H7 (cell line): ENCODE measurements around the gene RGPD8. TPM values are rescaled to one million over a fixed set of nuclear protein-coding genes. Genes with fewer than 3 reads are reported as not detected.
A peak's percentile ranks its signal among the peaks of the same experiment; 100 is the strongest.
"Not testable (repeated sequence)": the region's sequence is repeated elsewhere in the genome, so short reads cannot be mapped to it uniquely, and the experiment has no call there.

Source experiments
- DNase-seq: peaks from one replicate; pipeline ENCODE4 v3.0.0; 2012
- H3K27me3 ChIP-seq: 2 replicates; pipeline ENCODE4 v1.6.0; 2011; ENCODE audit warnings: mild to moderate bottlenecking, low read length; ENCODE audit not compliant: control insufficient read depth, insufficient read depth
- H3K36me3 ChIP-seq: replicated peaks from 2 replicates; pipeline ENCODE4 v1.5.1; 2011; ENCODE audit warnings: low read length; ENCODE audit not compliant: control insufficient read depth, insufficient read depth
- H3K4me3 ChIP-seq: 2 replicates; pipeline ENCODE4 v1.5.1; 2011; ENCODE audit warnings: low read depth, mild to moderate bottlenecking, control low read depth, low read length, moderate library complexity; ENCODE audit not compliant: insufficient read depth
- total RNA-seq: library from RNA; depleted of rRNA; stranded (reverse); fragments of >200 nt; shearing (Covaris generic); gene quantifications from 2 replicates; pipeline ENCODE4 v1.2.3, GENCODE V29; 2014; rRNA removed

The RGPD8 gene
- total RNA-seq = 4.6 and 11.8 TPM in 2 replicates

- not testable (repeated sequence) for H3K36me3 ChIP-seq, H3K27me3 ChIP-seq
- peak; percentile 61 for DNase-seq
- H3K4me3 ChIP-seq = peak within 1 kb of the TSS; percentile 42
Observed at GRCh38 chr2:112433480-112433879, at the start of gene RGPD8. Gene RGPD8 (minus strand): TSS chr2:112433645. CDS start chr2:112433453, 192 bp downstream.

- Histone ChIP-seq H3K4me3 (peak overlapping the region; percentile 91), H3K27me3 (peaks cover 8% of the 10 kb centered on the region), H3K36me3 (no peaks in the 10 kb centered on the region; the same call in 1 of the 2 replicates)
- DNase-seq = peak; percentile 60
Observed at GRCh38 chr2:112483042-112483473, 49.6 kb upstream of the RGPD8 start.

GRCh38 chr2:112482309-112483041, 49.0 kb upstream of the RGPD8 start:
- peak; percentile 82 for DNase-seq
- Histone ChIP-seq H3K36me3 (no peaks in the 10 kb centered on the region; the same call in 1 of the 2 replicates), H3K4me3 (peak overlapping the region; percentile 91), H3K27me3 (peaks cover 8% of the 10 kb centered on the region)

GRCh38 chr2:112481528-112482233, 48.2 kb upstream of the RGPD8 start, which contains the start of gene TTL:
Gene TTL (plus strand): TSS chr2:112482156. CDS start chr2:112482345, 189 bp downstream.
- DNase-seq = peak; percentile 91
- Histone ChIP-seq H3K27me3 (peaks cover 8% of the 10 kb centered on the region), H3K4me3 (peak within 1 kb of the TSS; percentile 91), H3K36me3 (no peaks in the 10 kb centered on the region; the same call in 1 of the 2 replicates)

DNA sequence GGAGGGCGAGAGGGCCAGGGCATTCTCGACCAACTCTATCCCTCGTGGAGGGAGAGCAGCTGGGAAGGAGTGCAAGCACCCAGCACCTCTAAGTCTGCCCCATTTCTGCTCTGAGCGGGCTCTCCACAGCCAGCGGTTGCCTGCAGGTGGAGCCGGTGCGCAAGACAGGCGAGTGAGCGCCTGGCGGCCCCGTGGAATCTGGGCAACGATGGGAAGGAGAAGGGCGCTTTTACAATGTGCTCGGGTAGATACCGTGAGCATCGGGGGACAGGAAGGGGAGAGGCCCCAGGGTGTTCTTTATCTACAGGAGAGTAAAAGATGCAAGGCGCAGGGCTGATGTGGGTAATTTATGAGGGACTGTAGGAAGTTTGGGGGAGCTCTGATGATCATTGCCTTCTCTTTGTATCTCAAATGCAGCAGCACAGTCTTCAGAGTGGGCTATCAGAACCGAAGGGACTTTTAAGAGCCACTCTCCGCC, 47.6 kb upstream of the RGPD8 start:
- Histone ChIP-seq H3K4me3 (peak overlapping the region; percentile 78), H3K36me3 (no peaks in the 10 kb centered on the region; the same call in 1 of the 2 replicates), H3K27me3 (peaks cover 8% of the 10 kb centered on the region)
- peak; percentile 91 for DNase-seq

GRCh38 chr2:112480530-112481049, 47.1 kb upstream of the RGPD8 start:
- peak; percentile 61 for DNase-seq
- Histone ChIP-seq H3K27me3 (peaks cover 8% of the 10 kb centered on the region), H3K4me3 (peak overlapping the region; percentile 78), H3K36me3 (no peaks in the 10 kb centered on the region; the same call in 1 of the 2 replicates)

GRCh38 chr2:112476434-112476833, 43.0 kb upstream of the RGPD8 start:
- peaks cover 3% of the 10 kb centered on the region; the same call in 1 of the 2 replicates for H3K27me3 ChIP-seq
- H3K4me3 ChIP-seq = no peak overlapping the region
- DNase-seq = no peak
- H3K36me3 ChIP-seq = no peaks in the 10 kb centered on the region

DNA sequence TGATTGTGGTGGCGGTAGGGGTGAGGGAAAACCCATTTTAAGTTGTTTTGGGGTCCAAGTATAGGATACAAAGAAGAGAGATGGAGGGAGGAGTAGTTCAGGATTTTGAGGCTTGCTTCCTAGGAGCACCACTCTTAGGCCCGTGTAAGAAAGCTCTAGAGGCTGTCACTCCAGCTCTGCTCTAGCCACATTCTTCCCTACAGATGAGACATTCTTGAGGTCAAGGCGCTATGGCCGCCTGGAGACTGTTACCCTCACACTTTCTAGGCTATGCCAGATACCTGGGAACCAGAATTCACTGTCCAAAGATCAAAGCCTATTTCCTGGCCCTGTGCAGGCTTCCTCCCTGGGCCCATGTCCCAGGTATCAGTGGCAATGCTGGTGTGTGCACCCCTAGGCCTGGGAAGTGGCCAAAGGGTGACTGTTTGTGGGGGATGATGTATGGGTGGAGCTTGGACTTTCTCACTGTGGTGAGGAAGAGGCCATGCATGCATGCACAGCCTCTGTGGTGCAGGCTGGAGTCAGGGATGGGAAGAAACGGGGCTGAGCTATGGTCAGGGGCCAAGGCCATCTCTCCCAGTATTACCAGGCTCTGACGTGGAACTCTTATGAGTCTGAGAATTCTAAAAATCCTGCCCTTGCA, 41.5 kb upstream of the RGPD8 start:
- no peak for DNase-seq
- Histone ChIP-seq H3K27me3 (0 out of 2 replicates have a peak, but pooled peaks cover 1% of the 10 kb centered on the region), H3K36me3 (no peaks in the 10 kb centered on the region), H3K4me3 (no peak overlapping the region)

- no peaks in the 10 kb centered on the region for H3K36me3 ChIP-seq
- DNase-seq = no peak
- H3K27me3 ChIP-seq = no peaks in the 10 kb centered on the region
- no peak overlapping the region for H3K4me3 ChIP-seq
Observed at GRCh38 chr2:112472547-112473263, 39.3 kb upstream of the RGPD8 start.

DNA sequence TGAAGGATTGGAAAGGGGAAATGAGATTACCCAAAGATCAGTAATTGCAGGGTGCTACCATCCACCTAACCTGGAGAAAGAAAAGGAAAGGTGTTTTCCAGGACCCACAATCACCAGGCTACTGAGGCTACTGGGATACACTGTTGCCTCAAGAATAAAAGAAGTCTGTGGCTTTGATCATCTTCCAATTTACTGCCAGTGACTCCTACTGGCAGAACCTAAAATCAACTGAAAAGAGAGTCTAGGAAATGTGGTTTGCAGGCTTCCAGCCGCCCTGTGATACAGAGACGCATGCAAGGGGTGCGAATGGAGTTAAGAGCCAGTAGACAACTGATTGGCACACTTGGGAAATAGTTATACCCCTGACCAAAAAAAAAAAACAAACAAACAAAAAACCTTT, 31.9 kb upstream of the RGPD8 start:
- H3K27me3 ChIP-seq = no peaks in the 10 kb centered on the region
- H3K36me3 ChIP-seq = no peaks in the 10 kb centered on the region
- H3K4me3 ChIP-seq = no peak overlapping the region
- peak; percentile 52 for DNase-seq

DNA sequence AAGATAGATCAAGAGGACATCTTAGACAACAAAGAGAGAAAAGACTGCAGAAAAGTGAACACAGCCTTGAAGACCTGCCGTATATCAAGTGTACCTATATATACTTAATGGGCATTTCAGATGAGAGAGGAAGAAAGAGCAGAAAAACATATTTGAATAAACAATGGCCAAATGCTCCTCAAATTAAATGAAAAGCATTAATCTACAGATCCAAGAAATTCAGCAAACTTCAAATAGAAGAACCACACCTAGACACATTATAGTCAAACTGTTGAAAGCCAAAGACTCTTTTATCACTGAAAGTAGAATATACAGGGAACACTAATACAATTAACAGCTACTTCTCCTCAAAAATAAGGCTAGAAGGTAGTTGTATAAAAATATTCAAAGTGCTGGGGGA, 29.8 kb upstream of the RGPD8 start:
- DNase-seq = no peak
- Histone ChIP-seq H3K36me3 (no peaks in the 10 kb centered on the region), H3K4me3 (no peak overlapping the region)

DNA sequence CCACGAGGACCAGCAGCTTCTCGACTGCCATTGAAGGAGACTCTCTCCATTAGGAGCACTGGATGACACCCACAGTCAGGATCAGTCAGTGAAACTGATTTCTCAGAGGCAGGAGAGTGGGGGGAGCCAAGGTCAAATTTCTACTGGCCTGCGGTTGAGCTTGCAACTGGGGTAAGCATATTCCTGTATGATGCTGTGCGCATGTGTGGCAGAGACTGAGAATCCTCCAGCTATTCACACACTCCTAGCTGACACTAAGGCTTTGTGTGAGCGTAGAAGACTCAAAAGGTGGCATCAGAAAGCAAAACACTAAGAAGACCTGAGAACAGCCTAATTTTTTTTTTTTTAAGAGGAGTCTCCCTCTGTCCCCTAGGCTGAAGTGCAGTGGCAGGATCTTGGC, 28.7 kb upstream of the RGPD8 start:
- Histone ChIP-seq H3K36me3 (no peaks in the 10 kb centered on the region), H3K27me3 (no peaks in the 10 kb centered on the region), H3K4me3 (no peak overlapping the region)
- no peak for DNase-seq

More for the DNA sequence above, 29.8 kb upstream of the RGPD8 start:
- H3K27me3 ChIP-seq = no peaks in the 10 kb centered on the region

DNA sequence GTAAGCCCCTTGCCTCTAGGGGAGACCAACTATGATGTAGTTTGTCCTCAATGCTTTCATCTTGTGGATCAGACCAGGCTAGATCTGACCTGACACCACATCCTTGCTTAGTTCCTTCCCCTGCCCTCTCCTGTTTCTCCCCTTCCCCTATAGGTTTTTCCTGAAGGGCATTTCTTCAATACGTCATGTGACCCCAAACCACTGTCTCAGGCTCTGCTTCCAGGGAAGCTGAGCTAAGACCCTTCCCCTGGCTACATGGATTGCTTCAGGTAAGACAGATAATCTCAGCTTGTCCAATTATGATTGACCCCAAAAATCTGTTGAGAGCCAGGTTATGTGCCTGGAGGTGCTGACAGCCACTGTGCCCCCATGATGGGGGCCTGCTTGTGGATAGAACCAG, 25.9 kb upstream of the RGPD8 start:
- Histone ChIP-seq H3K36me3 (no peaks in the 10 kb centered on the region), H3K4me3 (no peak overlapping the region), H3K27me3 (no peaks in the 10 kb centered on the region)
- DNase-seq = no peak

DNA sequence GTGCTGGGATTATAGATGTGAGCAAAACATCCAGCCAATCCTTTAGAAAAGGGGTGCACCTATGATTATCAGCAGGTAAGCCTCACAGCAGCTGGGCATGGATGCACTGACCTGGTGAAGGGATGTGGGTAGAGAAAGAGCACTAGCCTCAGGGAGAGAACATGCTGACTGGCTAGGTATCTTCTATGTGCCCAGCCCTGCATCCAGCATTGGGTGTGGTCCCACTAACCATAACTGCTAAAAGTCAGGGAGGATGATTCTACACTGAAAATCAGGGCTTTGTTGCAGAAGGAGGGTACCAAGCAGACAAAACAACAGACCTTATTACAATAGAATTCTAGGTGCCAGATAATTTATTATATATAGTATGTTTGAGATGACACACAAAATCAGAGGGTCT, 21.1 kb upstream of the RGPD8 start:
- Histone ChIP-seq H3K36me3 (no peaks in the 10 kb centered on the region), H3K4me3 (no peak overlapping the region), H3K27me3 (no peaks in the 10 kb centered on the region)
- DNase-seq = no peak
